HUES48 (cell line): ENCODE results near the gene SERBP1.

Experiments
- H3K27ac ChIP-seq: one replicate; pipeline ENCODE4 v1.7.0; 2013; ENCODE audit warnings: low read depth, low read length, inconsistent platforms
- H3K27me3 ChIP-seq: 2 replicates; pipeline ENCODE4 v1.6.1; 2013; ENCODE audit warnings: mild to moderate bottlenecking, low read length; ENCODE audit not compliant: control insufficient read depth, insufficient read depth
- H3K36me3 ChIP-seq: 2 replicates; pipeline ENCODE4 v1.6.1; 2013; ENCODE audit warnings: low read length; ENCODE audit not compliant: control insufficient read depth, insufficient read depth
- H3K4me1 ChIP-seq: 2 replicates; pipeline ENCODE4 v1.6.1; 2013; ENCODE audit warnings: mild to moderate bottlenecking, low read length; ENCODE audit not compliant: control insufficient read depth, insufficient read depth
- H3K4me3 ChIP-seq: 2 replicates; pipeline ENCODE4 v1.5.1; 2013; ENCODE audit warnings: mild to moderate bottlenecking, low read depth, low read length
- H3K9ac ChIP-seq: 2 replicates; pipeline ENCODE4 v1.6.1; 2013; ENCODE audit warnings: mild to moderate bottlenecking, low read depth, low read length, moderate library complexity
- H3K9me3 ChIP-seq: 2 replicates; pipeline ENCODE4 v1.6.1; 2013; ENCODE audit warnings: low read length; ENCODE audit not compliant: control insufficient read depth, insufficient read depth

SERBP1 gene

GRCh38 chr1:67359592-67359991 lies 70.6 kb downstream of the SERBP1 start:
- H3K9ac ChIP-seq: no peak overlapping the region
- H3K27me3 ChIP-seq: no peaks in the 10 kb centered on the region
- H3K36me3 ChIP-seq: no peaks in the 10 kb centered on the region
- H3K9me3 ChIP-seq: no peaks in the 10 kb centered on the region
- H3K4me3 ChIP-seq: no peak overlapping the region
- H3K4me1 ChIP-seq: no peaks in the 10 kb centered on the region
- no peak overlapping the region for H3K27ac ChIP-seq
